Trophoblast cell (in vitro differentiated cells and primary cell): ENCODE data around the gene TOPAZ1.
A peak's percentile ranks its signal among the peaks of the same experiment; 100 is the strongest.

Source experiments
- DNase-seq, 2 donors: peaks; one replicate each; pipeline ENCODE4 v3.0.0-alpha.2; 2016
- H2AFZ ChIP-seq: 2 replicates; pipeline ENCODE4 v1.6.1; 2013; ENCODE audit warnings: low read length, moderate library complexity, mild to moderate bottlenecking; ENCODE audit not compliant: insufficient read depth, poor library complexity
- H2AK5ac ChIP-seq: 2 replicates; pipeline ENCODE4 v1.6.1; 2013; ENCODE audit warnings: mild to moderate bottlenecking, low read length
- H2BK120ac ChIP-seq: 2 replicates; pipeline ENCODE4 v1.6.1; 2013; ENCODE audit warnings: low read length, mild to moderate bottlenecking, moderate library complexity; ENCODE audit not compliant: insufficient read depth, poor library complexity
- H2BK12ac ChIP-seq: 2 replicates; pipeline ENCODE4 v1.6.1; 2013; ENCODE audit warnings: mild to moderate bottlenecking, low read length, moderate library complexity
- H2BK5ac ChIP-seq: 2 replicates; pipeline ENCODE4 v1.6.1; 2013; ENCODE audit warnings: low read length, low read depth, moderate library complexity, mild to moderate bottlenecking; ENCODE audit not compliant: poor library complexity
- H3K14ac ChIP-seq: 2 replicates; pipeline ENCODE4 v1.6.1; 2013; ENCODE audit warnings: mild to moderate bottlenecking, low read length
- H3K18ac ChIP-seq: 2 replicates; pipeline ENCODE4 v1.6.1; 2013; ENCODE audit warnings: mild to moderate bottlenecking, low read length
- H3K23ac ChIP-seq: 2 replicates; pipeline ENCODE4 v1.6.1; 2013; ENCODE audit warnings: low read length
- H3K27ac ChIP-seq: 2 replicates; pipeline ENCODE4 v1.5.1; 2013; ENCODE audit warnings: low read depth, mild to moderate bottlenecking, inconsistent platforms, low read length, moderate library complexity
- H3K27me3 ChIP-seq: 2 replicates; pipeline ENCODE4 v1.6.1; 2013; ENCODE audit warnings: inconsistent platforms, mild to moderate bottlenecking, low read length, moderate library complexity; ENCODE audit not compliant: insufficient read depth
- H3K36me3 ChIP-seq, 2 experiments: 1 replicate in 1 of 2; 2 replicates in 1 of 2; pipeline ENCODE4 v1.6.1; 2013; ENCODE audit warnings: low read length in 2 of 2, mild to moderate bottlenecking in 2 of 2, moderate library complexity in 1 of 2; ENCODE audit not compliant: insufficient read depth in 2 of 2, control insufficient read depth in 1 of 2
- H3K4ac ChIP-seq: 2 replicates; pipeline ENCODE4 v1.6.1; 2013; ENCODE audit warnings: low read depth, mild to moderate bottlenecking, low read length, moderate library complexity
- H3K4me1 ChIP-seq, 2 experiments: 1 replicate in 1 of 2; 2 replicates in 1 of 2; pipeline ENCODE4 v1.6.1; 2013; ENCODE audit warnings: low read length in 2 of 2, mild to moderate bottlenecking in 2 of 2, moderate library complexity in 1 of 2; ENCODE audit not compliant: insufficient read depth in 2 of 2, control insufficient read depth in 1 of 2
- H3K4me2 ChIP-seq: 2 replicates; pipeline ENCODE4 v1.6.1; 2013; ENCODE audit warnings: inconsistent platforms, mild to moderate bottlenecking, low read length, moderate library complexity
- H3K4me3 ChIP-seq: 2 replicates; pipeline ENCODE4 v1.5.1; 2013; ENCODE audit warnings: mild to moderate bottlenecking, low read depth, low read length, inconsistent platforms
- H3K79me1 ChIP-seq: one replicate; pipeline ENCODE4 v1.6.1; 2013; ENCODE audit warnings: low read length
- H3K79me2 ChIP-seq: 2 replicates; pipeline ENCODE4 v1.6.1; 2013; ENCODE audit warnings: low read length, mild to moderate bottlenecking; ENCODE audit not compliant: control insufficient read depth, insufficient read depth, poor library complexity
- H3K9ac ChIP-seq: 2 replicates; pipeline ENCODE4 v1.6.1; 2013; ENCODE audit warnings: mild to moderate bottlenecking, low read length
- H3K9me3 ChIP-seq: 2 replicates; pipeline ENCODE4 v1.6.1; 2013; ENCODE audit warnings: low read depth, mild to moderate bottlenecking, control low read depth, inconsistent platforms, low read length; ENCODE audit not compliant: insufficient read depth
- H4K12ac ChIP-seq: 2 replicates; pipeline ENCODE4 v1.6.1; 2013; ENCODE audit warnings: low read depth, mild to moderate bottlenecking, low read length, moderate library complexity
- H4K8ac ChIP-seq: 2 replicates; pipeline ENCODE4 v1.6.1; 2013; ENCODE audit warnings: low read depth, mild to moderate bottlenecking, low read length, moderate library complexity
- H4K91ac ChIP-seq: one replicate; pipeline ENCODE4 v1.6.1; 2013; ENCODE audit warnings: low read depth, mild to moderate bottlenecking, low read length, moderate library complexity
- WGBS: extraction: QIAGEN DNeasy Blood & Tissue Kit; methylation state at CpG from one replicate; pipeline ENCODE4 v1.1.7; 2013; ENCODE audit warnings: missing lambda C conversion rate; ENCODE audit not compliant: insufficient read length, insufficient coverage; ENCODE audit errors: extremely low coverage; 5-methylcytosine and 5-hydroxymethylcytosine counted together

The TOPAZ1 gene

GRCh38 chr3:44339181-44340057 lies 97.7 kb downstream of the TOPAZ1 start:
- Histone ChIP-seq H2AFZ (no peak overlapping the region), H3K79me1 (peaks cover 6% of the 10 kb centered on the region), H3K4me1 (peaks cover 0 to 8% of the 10 kb centered on the region in 2 experiments), H3K4me3 (no peak overlapping the region), H3K27me3 (no peaks in the 10 kb centered on the region), H2BK12ac (no peak overlapping the region), H3K27ac (no peak overlapping the region), H3K36me3 (peaks cover 0 to 2% of the 10 kb centered on the region in 2 experiments), H3K79me2 (peaks cover 5% of the 10 kb centered on the region), H2AK5ac (no peak overlapping the region), H3K14ac (no peak overlapping the region), H2BK120ac (no peak overlapping the region), H4K12ac (no peak overlapping the region), H3K18ac (no peak overlapping the region), H4K8ac (no peak overlapping the region), H3K9me3 (no peaks in the 10 kb centered on the region), H3K23ac (no peak overlapping the region), H4K91ac (no peak overlapping the region), H3K4me2 (peak overlapping the region; percentile 72), H3K9ac (no peak overlapping the region), H3K4ac (peak overlapping the region; percentile 36), H2BK5ac (no peak overlapping the region)
- no peak for DNase-seq
- no CpG with 5 or more reads among the region's 11 CpGs for WGBS

GRCh38 chr3:44340058-44340395 lies 98.3 kb downstream of the TOPAZ1 start:
- H3K4ac ChIP-seq: peak overlapping the region; percentile 36

GRCh38 chr3:44342176-44342790 lies 100.6 kb downstream of the TOPAZ1 start:
- Histone ChIP-seq H4K8ac (no peak overlapping the region), H3K79me2 (peaks cover 5% of the 10 kb centered on the region), H3K18ac (no peak overlapping the region), H2BK120ac (no peak overlapping the region), H3K9ac (no peak overlapping the region), H2AK5ac (no peak overlapping the region), H4K12ac (no peak overlapping the region), H3K36me3 (peaks cover 0 to 2% of the 10 kb centered on the region in 2 experiments), H4K91ac (no peak overlapping the region), H3K27me3 (no peaks in the 10 kb centered on the region), H2BK5ac (no peak overlapping the region), H3K9me3 (no peaks in the 10 kb centered on the region), H3K4me2 (no peak overlapping the region), H3K27ac (no peak overlapping the region), H3K79me1 (peaks cover 6% of the 10 kb centered on the region), H3K4me1 (peaks cover 2 to 8% of the 10 kb centered on the region in 2 experiments), H2BK12ac (no peak overlapping the region), H3K4ac (no peak overlapping the region), H3K23ac (no peak overlapping the region), H2AFZ (no peak overlapping the region), H3K14ac (no peak overlapping the region), H3K4me3 (no peak overlapping the region)
- no peak for DNase-seq
- WGBS: no CpG with 5 or more reads among the region's 1 CpG

More at GRCh38 chr3:44340058-44340395, 98.3 kb downstream of the TOPAZ1 start:
- H3K27ac ChIP-seq: no peak overlapping the region
- DNase-seq: no peak
- no peak overlapping the region for H3K9ac ChIP-seq
- H4K12ac ChIP-seq: no peak overlapping the region
- H3K4me3 ChIP-seq: no peak overlapping the region
- no peak overlapping the region for H2BK120ac ChIP-seq
- no peak overlapping the region for H2AK5ac ChIP-seq
- H3K4me2 ChIP-seq: peak overlapping the region; percentile 58
- H3K4me1 ChIP-seq: peaks cover 0 to 8% of the 10 kb centered on the region in 2 experiments
- no peak overlapping the region for H2BK12ac ChIP-seq
- H3K27me3 ChIP-seq: no peaks in the 10 kb centered on the region
- no CpG with 5 or more reads among the region's 3 CpGs for WGBS
- no peak overlapping the region for H2AFZ ChIP-seq
- H3K9me3 ChIP-seq: no peaks in the 10 kb centered on the region
- H3K36me3 ChIP-seq: peaks cover 0 to 2% of the 10 kb centered on the region in 2 experiments
- H3K18ac ChIP-seq: no peak overlapping the region
- H2BK5ac ChIP-seq: no peak overlapping the region
- H3K23ac ChIP-seq: no peak overlapping the region
- no peak overlapping the region for H3K14ac ChIP-seq
- peaks cover 5% of the 10 kb centered on the region for H3K79me2 ChIP-seq
- H4K91ac ChIP-seq: no peak overlapping the region
- peaks cover 6% of the 10 kb centered on the region for H3K79me1 ChIP-seq
- no peak overlapping the region for H4K8ac ChIP-seq

- Histone ChIP-seq H2AFZ (no peak overlapping the region), H3K79me2 (peaks cover 2% of the 10 kb centered on the region), H3K4me2 (no peak overlapping the region), H2AK5ac (no peak overlapping the region), H3K18ac (no peak overlapping the region), H3K4ac (no peak overlapping the region), H2BK12ac (no peak overlapping the region), H3K27ac (no peak overlapping the region), H3K79me1 (peaks cover 2% of the 10 kb centered on the region), H4K12ac (no peak overlapping the region), H3K4me3 (no peak overlapping the region), H2BK120ac (no peak overlapping the region), H3K4me1 (peaks cover 3 to 6% of the 10 kb centered on the region in 2 experiments), H4K8ac (no peak overlapping the region), H2BK5ac (no peak overlapping the region), H3K14ac (no peak overlapping the region), H3K9me3 (no peaks in the 10 kb centered on the region), H3K23ac (no peak overlapping the region), H3K36me3 (peaks cover 0 to 2% of the 10 kb centered on the region in 2 experiments), H3K9ac (no peak overlapping the region), H3K27me3 (no peaks in the 10 kb centered on the region), H4K91ac (no peak overlapping the region)
- DNase-seq: no peak
These were observed 101.7 kb downstream of the TOPAZ1 start for GRCh38 chr3:44343421-44343820.
